Sigmoid colon (tissue), 4 donors: ENCODE results near the gene GALNT10.

Experiments used
- CTCF ChIP-seq, 4 experiments: fragments of 450-650 bp in 3 of 4; fragments of 200-600 bp in 1 of 4; IDR thresholded peaks; one replicate each; pipeline ENCODE4 v1.5.1; 2016 to 2019; ENCODE audit warnings: antibody characterized with exemption in 4 of 4, mild to moderate bottlenecking in 3 of 4, moderate library complexity in 2 of 4
- EP300 ChIP-seq, 4 donors: sonication (generic); formaldehyde crosslinking; IDR thresholded peaks; one replicate each; pipeline ENCODE4 v1.6.1; 2017; ENCODE audit warnings: antibody characterized with exemption in 4 of 4
- POLR2A ChIP-seq, 2 donors: fragments of 450-650 bp; IDR thresholded peaks; one replicate each; pipeline ENCODE4 v1.6.1; 2016; ENCODE audit warnings: antibody characterized with exemption in 2 of 2, mild to moderate bottlenecking in 2 of 2, moderate library complexity in 2 of 2
- POLR2AphosphoS5 ChIP-seq, 4 donors: sonication (generic); formaldehyde crosslinking; IDR thresholded peaks; one replicate each; pipeline ENCODE4 v1.6.1; 2017; ENCODE audit warnings: antibody characterized with exemption in 4 of 4

GRCh38 chr5:154164249-154164581 is 26.3 kb upstream of the GALNT10 start:
- TF ChIP-seq CTCF (IDR thresholded peaks at IDR 0.05) (no peak), EP300 (IDR thresholded peaks at IDR 0.05) (no peak), POLR2A (IDR thresholded peaks at IDR 0.05) (no peak), POLR2AphosphoS5 (IDR thresholded peaks at IDR 0.05) (no peak)
